OCI-LY7 (cell line): ENCODE results near the gene CD247. TPM values are rescaled to one million over a fixed set of nuclear protein-coding genes. Genes with fewer than 3 reads are reported as not detected.

Source experiments
- BruUV-seq: library from RNA; stranded (reverse); fragments of 400-500 nt; replicated peaks from 2 replicates; lab custom pipeline; 2021; lab: Mats Ljungman, UMichigan
- CTCF ChIA-PET: fragments of 300-600 bp; sonication (Branson Sonifier 250); formaldehyde crosslinking; loops from one replicate; lab custom pipeline; 2022; ENCODE audit warnings: antibody characterized with exemption; ENCODE audit not compliant: unreplicated experiment; lab: Charles Lee
- POLR2A ChIA-PET: fragments of 300-600 bp; sonication (Branson Sonifier 250); formaldehyde crosslinking; loops from one replicate; lab custom pipeline; 2022; ENCODE audit warnings: antibody characterized with exemption; lab: Charles Lee
- DNase-seq: peaks from one replicate; pipeline ENCODE4 v3.0.0-alpha.2; 2015; ENCODE audit warnings: low spot score
- H2AFZ ChIP-seq: fragments of 200-600 bp; sonication (generic), shearing (Covaris generic); 2 replicates; pipeline ENCODE4 v1.6.1; 2014; ENCODE audit warnings: mild to moderate bottlenecking, antibody characterized with exemption, low read length, moderate library complexity
- H3K27ac ChIP-seq: fragments of 200-600 bp; sonication (generic); 2 replicates; pipeline ENCODE4 v1.5.1; 2014; ENCODE audit warnings: mixed run types, low read depth, mild to moderate bottlenecking, moderate library complexity, low read length, inconsistent platforms; ENCODE audit not compliant: poor library complexity, severe bottlenecking
- H3K36me3 ChIP-seq: fragments of 200-600 bp; sonication (generic); 2 replicates; pipeline ENCODE4 v1.6.1; 2014; ENCODE audit warnings: mild to moderate bottlenecking, antibody characterized with exemption, low read length, moderate library complexity, mixed read lengths; ENCODE audit not compliant: insufficient read depth
- H3K4me1 ChIP-seq: fragments of 200-600 bp; sonication (generic); 2 replicates; pipeline ENCODE4 v1.5.1; 2014; ENCODE audit warnings: mild to moderate bottlenecking, low read length; ENCODE audit not compliant: insufficient read depth, poor library complexity, severe bottlenecking
- H3K4me2 ChIP-seq: fragments of 200-600 bp; sonication (generic); 2 replicates; pipeline ENCODE4 v1.6.1; 2014; ENCODE audit warnings: mild to moderate bottlenecking, low read length
- H3K4me3 ChIP-seq: fragments of 200-600 bp; sonication (generic); 2 replicates; pipeline ENCODE4 v1.5.1; 2014; ENCODE audit warnings: mild to moderate bottlenecking, low read depth, low read length; ENCODE audit not compliant: poor library complexity, severe bottlenecking
- H3K79me2 ChIP-seq: fragments of 200-600 bp; sonication (generic); 2 replicates; pipeline ENCODE4 v1.6.1; 2016; ENCODE audit warnings: low read depth, mild to moderate bottlenecking, low read length, moderate library complexity, mixed read lengths; ENCODE audit not compliant: insufficient read depth
- H3K9me2 ChIP-seq: fragments of 200-600 bp; sonication (generic); 2 replicates; pipeline ENCODE4 v1.6.1; 2016; ENCODE audit warnings: mild to moderate bottlenecking, low read length, mixed read lengths; ENCODE audit not compliant: insufficient read depth
- H3K9me3 ChIP-seq: fragments of 200-600 bp; sonication (generic); 2 replicates; pipeline ENCODE4 v1.6.1; 2014; ENCODE audit warnings: mild to moderate bottlenecking, mixed run types, low read length, mixed read lengths
- H4K20me1 ChIP-seq: fragments of 200-600 bp; sonication (generic); 2 replicates; pipeline ENCODE4 v1.6.1; 2014; ENCODE audit warnings: mild to moderate bottlenecking, antibody characterized with exemption, low read length, moderate library complexity, mixed read lengths; ENCODE audit not compliant: insufficient read depth
- EZH2phosphoT487 ChIP-seq: fragments of 200-600 bp; sonication (generic); IDR thresholded peaks from 2 replicates; pipeline ENCODE4 v1.6.1; 2018; ENCODE audit warnings: low read depth, borderline replicate concordance, mild to moderate bottlenecking, mixed run types, antibody characterized with exemption, low read length, moderate library complexity, mixed read lengths
- intact Hi-C: fragments of 100-400 bp; cut with micrococcal nuclease; formaldehyde crosslinking; loops from one replicate; pipeline ENCODE4 v1.10.0; 2022; ENCODE audit not compliant: unreplicated experiment
- total RNA-seq, 2 experiments: library from RNA; depleted of rRNA in 1 of 2; stranded (reverse); fragments of >200 nt in 1 of 2; shearing (Covaris generic) in 1 of 2; gene quantifications; 2 replicates each; pipeline ENCODE4 v1.2.3, GENCODE V29; 2014 to 2022
- TF ChIP-seq, protein P1 (sequence below): fragments of 200-600 bp; sonication (generic); conservative IDR thresholded peaks from 2 replicates; pipeline ENCODE4 v1.5.1; 2014; ENCODE audit warnings: mild to moderate bottlenecking, antibody characterized with exemption, low read length, moderate library complexity, mixed read lengths

Gene CD247
- total RNA-seq, 2 experiments from 2014 or later = 1.6 to 2.2 TPM

DNA sequence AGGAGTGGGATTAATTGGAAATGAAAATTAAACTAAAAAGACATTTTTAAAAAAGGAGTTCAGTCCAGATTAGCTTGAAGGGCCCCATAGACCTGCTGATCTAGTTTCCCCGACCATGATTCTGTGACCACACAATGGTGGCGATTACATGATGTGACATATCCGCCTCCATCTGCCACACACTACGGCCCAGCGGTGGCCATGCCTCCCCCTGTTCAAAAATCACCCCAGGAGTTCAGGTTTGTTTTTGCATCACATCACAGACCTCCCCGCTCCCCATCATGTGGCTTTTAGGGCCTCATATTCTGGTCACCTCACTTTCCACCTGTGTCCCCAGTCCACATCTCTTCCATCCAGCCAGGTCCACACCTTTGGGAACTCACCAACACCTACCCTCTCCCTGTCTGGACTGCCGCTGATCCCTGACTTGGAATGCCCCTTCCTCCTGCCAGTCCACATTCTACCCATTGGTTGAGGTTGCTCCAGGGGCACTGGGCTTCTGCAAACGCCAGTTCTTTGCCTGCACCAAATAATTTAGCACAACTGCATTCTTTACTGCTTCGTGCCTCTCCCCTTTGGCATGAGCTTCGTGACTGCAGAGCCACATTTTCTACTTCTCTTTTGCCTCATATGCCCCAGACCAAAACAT, 38.9 kb downstream of the CD247 start:
- intact Hi-C loops = no loop called here
- Histone ChIP-seq H3K4me1 (peaks cover under 1% of the 10 kb centered on the region), H3K4me3 (no peak overlapping the region), H4K20me1 (no peaks in the 10 kb centered on the region), H3K4me2 (no peak overlapping the region), H3K9me3 (no peaks in the 10 kb centered on the region), H3K27ac (no peak overlapping the region), H3K79me2 (no peaks in the 10 kb centered on the region), H2AFZ (no peak overlapping the region), H3K9me2 (no peaks in the 10 kb centered on the region), H3K36me3 (no peaks in the 10 kb centered on the region)
- DNase-seq = no peak
- ChIA-PET CTCF (interaction anchor here (0.5 kb wide), 1 partner anchor 76 kb away, joined by 3 read pairs; no protein-coding TSS in a partner anchor), POLR2A (interaction anchor here (1.2 to 6.1 kb wide), 4 partner anchors 10 to 22 kb away, joined by 3 to 30 read pairs (median 9); no protein-coding TSS in a partner anchor)
- no TSS peak for BruUV-seq
- TF ChIP-seq, protein P1, sequence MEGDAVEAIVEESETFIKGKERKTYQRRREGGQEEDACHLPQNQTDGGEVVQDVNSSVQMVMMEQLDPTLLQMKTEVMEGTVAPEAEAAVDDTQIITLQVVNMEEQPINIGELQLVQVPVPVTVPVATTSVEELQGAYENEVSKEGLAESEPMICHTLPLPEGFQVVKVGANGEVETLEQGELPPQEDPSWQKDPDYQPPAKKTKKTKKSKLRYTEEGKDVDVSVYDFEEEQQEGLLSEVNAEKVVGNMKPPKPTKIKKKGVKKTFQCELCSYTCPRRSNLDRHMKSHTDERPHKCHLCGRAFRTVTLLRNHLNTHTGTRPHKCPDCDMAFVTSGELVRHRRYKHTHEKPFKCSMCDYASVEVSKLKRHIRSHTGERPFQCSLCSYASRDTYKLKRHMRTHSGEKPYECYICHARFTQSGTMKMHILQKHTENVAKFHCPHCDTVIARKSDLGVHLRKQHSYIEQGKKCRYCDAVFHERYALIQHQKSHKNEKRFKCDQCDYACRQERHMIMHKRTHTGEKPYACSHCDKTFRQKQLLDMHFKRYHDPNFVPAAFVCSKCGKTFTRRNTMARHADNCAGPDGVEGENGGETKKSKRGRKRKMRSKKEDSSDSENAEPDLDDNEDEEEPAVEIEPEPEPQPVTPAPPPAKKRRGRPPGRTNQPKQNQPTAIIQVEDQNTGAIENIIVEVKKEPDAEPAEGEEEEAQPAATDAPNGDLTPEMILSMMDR = no peak
- TF ChIP-seq EZH2phosphoT487 = no peak

DNA sequence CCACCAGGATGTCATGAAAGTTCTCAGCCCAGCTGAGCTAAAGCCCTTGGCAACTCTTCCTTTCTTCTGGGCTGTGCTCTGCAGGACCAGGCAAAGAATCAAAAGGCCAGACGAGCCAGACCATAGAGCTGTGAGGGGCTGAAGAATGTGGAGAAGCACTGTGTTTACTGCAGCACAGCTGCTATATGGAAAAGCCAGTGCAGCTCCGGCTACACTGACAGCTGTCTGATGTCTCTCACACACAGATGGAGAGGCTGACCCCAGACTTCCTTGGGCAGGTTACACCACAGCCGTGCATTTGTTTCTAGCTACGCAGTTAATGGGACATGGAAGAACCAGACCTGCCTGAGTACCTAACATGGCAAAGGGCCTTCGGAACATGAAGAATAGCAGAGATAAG, 40.3 kb downstream of the CD247 start:
- Histone ChIP-seq H3K36me3 (no peaks in the 10 kb centered on the region), H3K4me3 (no peak overlapping the region), H3K9me3 (no peaks in the 10 kb centered on the region), H3K4me1 (peaks cover 14% of the 10 kb centered on the region), H2AFZ (no peak overlapping the region), H4K20me1 (no peaks in the 10 kb centered on the region), H3K9me2 (no peaks in the 10 kb centered on the region), H3K27ac (no peak overlapping the region), H3K4me2 (no peak overlapping the region), H3K79me2 (no peaks in the 10 kb centered on the region)
- ChIA-PET POLR2A (interaction anchor here (0.6 to 6.1 kb wide), 5 partner anchors 9 to 37 kb away, joined by 3 to 30 read pairs (median 5); no protein-coding TSS in a partner anchor), CTCF (no interaction called here)
- BruUV-seq = no TSS peak
- TF ChIP-seq, protein P1 = no peak
- no peak for TF ChIP-seq EZH2phosphoT487
- DNase-seq = no peak
- intact Hi-C loops = no loop called here

DNA sequence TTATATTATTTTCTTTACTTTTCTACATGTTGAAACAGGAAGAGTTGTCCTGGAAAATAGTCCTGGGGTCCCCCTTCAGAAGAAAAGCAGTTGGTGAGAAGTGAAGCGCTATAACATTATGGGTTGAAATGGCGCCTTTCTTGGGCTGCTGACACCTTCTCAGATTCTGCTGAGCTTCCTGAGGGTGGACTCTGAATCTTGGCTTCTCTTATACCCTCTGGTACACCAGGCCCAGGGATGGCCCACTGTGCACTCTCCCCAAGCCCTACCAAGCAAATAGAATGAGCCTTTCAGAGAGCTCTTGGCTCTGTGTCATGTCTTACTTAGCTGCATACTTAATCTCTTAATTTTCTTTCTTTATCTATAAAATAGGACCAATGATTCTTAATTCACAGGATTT, 42.3 kb downstream of the CD247 start:
- no TSS peak for BruUV-seq
- Histone ChIP-seq H3K79me2 (no peaks in the 10 kb centered on the region), H4K20me1 (no peaks in the 10 kb centered on the region), H3K4me3 (no peak overlapping the region), H3K27ac (no peak overlapping the region), H3K36me3 (no peaks in the 10 kb centered on the region), H3K9me2 (no peaks in the 10 kb centered on the region), H3K4me2 (no peak overlapping the region), H3K4me1 (peaks cover 14% of the 10 kb centered on the region), H3K9me3 (no peaks in the 10 kb centered on the region), H2AFZ (no peak overlapping the region)
- DNase-seq = no peak
- intact Hi-C loops = no loop called here
- ChIA-PET CTCF (no interaction called here), POLR2A (interaction anchor here (0.6 to 6.1 kb wide), 3 partner anchors 8 to 24 kb away, joined by 3 to 30 read pairs (median 8); no protein-coding TSS in a partner anchor)
- TF ChIP-seq, protein P1 = no peak
- no peak for TF ChIP-seq EZH2phosphoT487
